Measurements from ENCODE around the gene RECK. TPM values are rescaled to one million over a fixed set of nuclear protein-coding genes. Genes with fewer than 3 reads are reported as not detected.

The RECK gene
- total RNA-seq, 1 experiment from 2014 or later, result 10.3 TPM

GRCh38 chr9:36144309-36145232, 107.9 kb downstream of the RECK start:
- Histone ChIP-seq H4K8ac (replicated peaks; ENCODE audit: insufficient read length, low read depth, low read length) (no peak overlapping the region), H3K4me1 (ENCODE audit: insufficient read depth, low read length) (no peaks in the 10 kb centered on the region), H2BK5ac (ENCODE audit: insufficient read length, low read length) (no peak overlapping the region), H3K23ac (ENCODE audit: insufficient read length, low read depth, low read length) (no peak overlapping the region), H3K27ac (ENCODE audit: insufficient read length, low read depth, low read length) (no peak overlapping the region), H3K56ac (ENCODE audit: insufficient read length, low read depth, low read length) (no peak overlapping the region), H3K79me1 (ENCODE audit: insufficient read depth, low read depth, low read length, poor library complexity, severe bottlenecking) (no peaks in the 10 kb centered on the region), H2BK12ac (ENCODE audit: insufficient read length, low read depth, low read length) (no peak overlapping the region), H3K14ac (ENCODE audit: insufficient read depth, low read length) (no peak overlapping the region), H3K27me3 (ENCODE audit: insufficient read depth, low read length) (no peaks in the 10 kb centered on the region; the same call in 1 of the 2 replicates), H3K9me3 (ENCODE audit: control insufficient read depth, low read depth, low read length) (no peaks in the 10 kb centered on the region), H2AFZ (ENCODE audit: low read length) (no peak overlapping the region), H3K23me2 (ENCODE audit: insufficient read length, low read depth, low read length, poor library complexity, severe bottlenecking) (no peaks in the 10 kb centered on the region), H3K4ac (ENCODE audit: low read depth, low read length) (no peak overlapping the region), H3K18ac (ENCODE audit: insufficient read length, low read depth, low read length) (no peak overlapping the region), H3K4me2 (ENCODE audit: insufficient read depth, insufficient read length, low read length) (no peak overlapping the region), H3K9ac (ENCODE audit: extremely low read depth, insufficient read length, low read length) (no peak overlapping the region), H2BK20ac (ENCODE audit: low read depth, low read length, poor library complexity, severe bottlenecking) (no peak overlapping the region), H4K5ac (ENCODE audit: insufficient read length, low read depth, low read length) (no peak overlapping the region), H3K79me2 (ENCODE audit: insufficient read depth, low read length) (no peaks in the 10 kb centered on the region), H2BK15ac (ENCODE audit: low read depth, low read length) (no peak overlapping the region), H2AK5ac (ENCODE audit: insufficient read length, low read length) (no peak overlapping the region), H3T11ph (ENCODE audit: low read length) (no peak overlapping the region), H4K20me1 (ENCODE audit: control insufficient read depth, insufficient read depth, insufficient read length) (no peaks in the 10 kb centered on the region), H2BK120ac (ENCODE audit: low read depth, low read length, poor library complexity, severe bottlenecking) (no peak overlapping the region), H4K91ac (ENCODE audit: insufficient read length, low read depth, low read length) (no peak overlapping the region)
- peaks cover 40% of the 10 kb centered on the region for H3K27me3 Mint-ChIP-seq (ENCODE audit: low read depth)
- no peak overlapping the region; a peak in 1 of 7 replicates for H3K27ac Mint-ChIP-seq
- peaks cover 0 to 8% of the 10 kb centered on the region in 2 experiments; a peak in 1 of 4 replicates for H3K4me1 Mint-ChIP-seq
- no CpG with 5 or more reads among the region's 12 CpGs for WGBS (ENCODE audit: extremely low coverage, insufficient read length, low lambda C conversion rate)
- peaks cover 12 to 13% of the 10 kb centered on the region in 2 experiments for H3K9me3 Mint-ChIP-seq
- no peak for TF ChIP-seq CTCF (conservative IDR thresholded peaks at IDR 0.05)
- no peak for DNase-seq
- no peak overlapping the region for H3K4me3 Mint-ChIP-seq
- H3K36me3 Mint-ChIP-seq (ENCODE audit: insufficient read depth in 1 of 3, low read depth in 3 of 3), result peaks cover 13 to 19% (median 16%) of the 10 kb centered on the region in 3 experiments; a peak in 6 of 7 replicates

Data from H9 (cell line).